ENCODE measurements around the gene ZSWIM5. TPM values are rescaled to one million over a fixed set of nuclear protein-coding genes. Genes with fewer than 3 reads are reported as not detected.
"Not testable (repeated sequence)": the region's sequence is repeated elsewhere in the genome, so short reads cannot be mapped to it uniquely, and the experiment has no call there.

ZSWIM5 gene
- total and polyA plus RNA-seq, 7 experiments from 2014 or later: 0.17 to 3.6 (median 2.0) TPM

DNA sequence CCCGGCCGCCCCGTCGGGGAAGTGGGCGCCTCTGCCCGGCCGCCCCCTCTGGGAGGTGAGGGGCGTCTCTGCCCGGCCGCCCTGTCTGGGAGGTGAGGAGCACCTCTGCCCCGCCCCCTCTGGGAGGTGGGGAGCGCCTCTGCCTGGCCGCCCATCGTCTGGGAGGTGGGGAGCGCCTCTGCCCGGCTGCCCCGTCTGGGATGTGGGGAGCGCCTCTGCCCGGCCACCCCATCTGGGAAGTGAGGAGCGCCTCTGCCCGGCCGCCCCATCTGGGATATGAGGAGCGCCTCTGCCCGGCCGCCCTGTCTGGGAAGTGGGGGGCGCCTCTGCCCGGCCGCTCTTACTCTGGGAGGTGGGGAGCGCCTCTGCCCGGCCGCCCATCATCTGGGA, 100.3 kb downstream of the ZSWIM5 start:
- H3K9me3 ChIP-seq (ENCODE audit: control insufficient read depth in 2 of 3, low read length in 3 of 3); CTCF ChIA-PET; POLR2A ChIA-PET; H3K36me3 ChIP-seq (ENCODE audit: control insufficient read depth in 2 of 3, insufficient read depth in 3 of 3, low read length in 3 of 3); H3K27ac ChIP-seq (ENCODE audit: low read depth, low read length); H3K27me3 ChIP-seq (ENCODE audit: control insufficient read depth in 2 of 2, insufficient read depth in 2 of 2, low read length in 2 of 2); H3K9me3 Mint-ChIP-seq; intact Hi-C loops (cut with micrococcal nuclease); H3K4me1 Mint-ChIP-seq; DNase-seq; H3K27ac Mint-ChIP-seq; H3K27me3 Mint-ChIP-seq; ATAC-seq; H3K4me3 Mint-ChIP-seq; H3K4me3 ChIP-seq (ENCODE audit: low read length); H3K4me1 ChIP-seq (ENCODE audit: control insufficient read depth in 2 of 2, insufficient read depth in 2 of 2, low read length in 2 of 2): not testable (repeated sequence)
- H3K36me3 Mint-ChIP-seq: peaks cover 0 to 12% (median 1%) of the 10 kb centered on the region in 5 donors

DNA sequence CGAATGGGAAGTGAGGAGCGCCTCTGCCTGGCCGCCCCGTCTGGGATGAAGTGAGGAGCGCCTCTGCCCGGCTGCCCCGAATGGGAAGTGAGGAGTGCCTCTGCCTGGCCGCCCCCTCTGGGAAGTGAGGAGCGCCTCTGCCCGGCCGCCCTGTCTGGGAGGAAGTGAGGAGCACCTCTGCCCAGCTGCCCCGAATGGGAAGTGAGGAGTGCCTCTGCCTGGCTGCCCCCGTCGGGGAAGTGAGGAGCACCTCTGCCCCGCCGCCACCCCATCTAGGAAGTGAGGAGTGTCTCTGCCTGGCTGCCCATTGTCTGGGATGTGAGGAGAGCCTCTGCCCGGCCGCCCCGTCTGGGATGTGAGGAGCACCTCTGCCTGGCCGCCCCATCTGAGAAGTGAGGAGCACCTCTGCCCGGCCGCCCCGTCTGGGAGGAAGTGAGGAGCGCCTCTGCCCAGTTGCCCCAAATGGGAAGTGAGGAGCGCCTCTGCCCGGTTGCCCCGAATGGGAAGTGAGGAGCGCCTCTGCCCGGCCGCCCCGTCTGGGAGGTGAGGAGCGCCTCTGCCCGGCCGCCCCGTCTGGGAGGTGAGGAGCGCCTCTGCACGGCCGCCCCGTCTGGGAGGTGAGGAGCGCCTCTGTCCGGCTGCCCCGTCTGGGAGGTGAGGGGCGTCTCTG, 100.8 kb downstream of the ZSWIM5 start:
- POLR2A ChIA-PET, CTCF ChIA-PET, H3K27ac Mint-ChIP-seq: not testable (repeated sequence)

DNA sequence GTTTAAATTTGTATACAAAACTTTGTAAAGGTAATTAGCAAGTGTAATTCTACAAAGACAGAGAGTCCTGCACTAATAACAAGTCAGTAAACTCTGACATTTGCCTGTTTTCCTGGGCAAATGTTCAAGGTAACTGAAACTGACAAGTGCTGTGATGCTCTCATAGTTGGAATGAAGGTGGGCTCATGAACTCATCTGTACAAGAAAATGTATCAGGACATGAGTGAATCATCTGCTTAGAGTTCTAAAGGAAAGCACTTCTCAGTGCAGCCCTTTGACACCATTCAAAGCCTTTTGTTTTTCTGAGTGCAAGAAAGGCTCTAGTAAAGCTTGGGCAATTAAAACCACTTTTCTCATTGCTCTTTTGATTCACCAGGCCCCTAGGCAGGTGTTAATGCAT, 102.9 kb downstream of the ZSWIM5 start:
- no peaks in the 10 kb centered on the region for H3K27me3 ChIP-seq (ENCODE audit: control insufficient read depth in 2 of 2, insufficient read depth in 2 of 2, low read length in 2 of 2)
- POLR2A ChIA-PET: interaction anchor here (0.6 kb wide), 1 partner anchor 238 kb away, joined by 3 read pairs; no protein-coding TSS in a partner anchor
- ATAC-seq (no peak), DNase-seq (no peak)
- Mint-ChIP-seq H3K27ac (no peak overlapping the region), H3K4me1 (peaks cover 0 to 10% (median 2%) of the 10 kb centered on the region in 7 donors), H3K9me3 (peaks cover 0 to 5% (median 0%) of the 10 kb centered on the region in 11 donors), H3K4me3 (no peak overlapping the region), H3K27me3 (peaks cover 0 to 10% (median 0%) of the 10 kb centered on the region in 5 donors), H3K36me3 (peaks cover 0 to 4% (median 0%) of the 10 kb centered on the region in 5 donors)
- H3K4me1 ChIP-seq (ENCODE audit: control insufficient read depth in 2 of 2, insufficient read depth in 2 of 2, low read length in 2 of 2): no peaks in the 10 kb centered on the region
- no peak overlapping the region for H3K4me3 ChIP-seq (ENCODE audit: low read length)
- H3K36me3 ChIP-seq (ENCODE audit: control insufficient read depth in 2 of 3, insufficient read depth in 3 of 3, low read length in 3 of 3): no peaks in the 10 kb centered on the region
- H3K27ac ChIP-seq (ENCODE audit: low read depth, low read length): no peak overlapping the region
- CTCF ChIA-PET: no interaction called here
- intact Hi-C loops (cut with micrococcal nuclease): no loop called here
- H3K9me3 ChIP-seq (ENCODE audit: control insufficient read depth in 2 of 3, low read length in 3 of 3): no peaks in the 10 kb centered on the region

More for the DNA sequence above, 100.8 kb downstream of the ZSWIM5 start:
- H3K27ac ChIP-seq (ENCODE audit: low read depth, low read length); H3K9me3 ChIP-seq (ENCODE audit: control insufficient read depth in 2 of 3, low read length in 3 of 3); intact Hi-C loops (cut with micrococcal nuclease); H3K27me3 Mint-ChIP-seq; DNase-seq; ATAC-seq; H3K4me3 ChIP-seq (ENCODE audit: low read length); H3K36me3 ChIP-seq (ENCODE audit: control insufficient read depth in 2 of 3, insufficient read depth in 3 of 3, low read length in 3 of 3); H3K36me3 Mint-ChIP-seq; H3K27me3 ChIP-seq (ENCODE audit: control insufficient read depth in 2 of 2, insufficient read depth in 2 of 2, low read length in 2 of 2); H3K4me1 ChIP-seq (ENCODE audit: control insufficient read depth in 2 of 2, insufficient read depth in 2 of 2, low read length in 2 of 2); H3K9me3 Mint-ChIP-seq; H3K4me3 Mint-ChIP-seq; H3K4me1 Mint-ChIP-seq: not testable (repeated sequence)

DNA sequence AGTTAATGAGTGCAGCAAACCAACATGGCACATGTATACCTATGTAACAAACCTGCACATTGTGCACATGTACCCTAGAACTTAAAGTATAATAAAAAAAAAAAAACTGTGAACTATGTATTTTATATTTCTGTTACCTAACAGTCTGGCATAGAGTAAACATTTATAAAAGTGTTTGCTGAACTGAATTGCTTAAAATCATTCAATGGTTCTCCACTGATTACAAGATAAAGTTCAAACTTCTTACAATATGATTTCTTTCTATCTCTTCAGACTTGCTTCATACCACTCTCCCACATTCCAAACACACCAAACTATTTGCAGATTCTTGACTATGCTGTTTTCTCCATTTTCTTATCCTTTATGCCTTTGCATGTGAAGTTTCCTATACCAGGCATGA, 104.5 kb downstream of the ZSWIM5 start:
- DNase-seq (no peak), ATAC-seq (no peak)
- no peak overlapping the region for H3K27ac Mint-ChIP-seq
- peaks cover 0 to 10% (median 2%) of the 10 kb centered on the region in 7 donors for H3K4me1 Mint-ChIP-seq
- POLR2A ChIA-PET: no interaction called here
- H3K4me1 ChIP-seq (ENCODE audit: control insufficient read depth in 2 of 2, insufficient read depth in 2 of 2, low read length in 2 of 2): no peaks in the 10 kb centered on the region
- H3K27me3 Mint-ChIP-seq: peaks cover 0 to 10% (median 0%) of the 10 kb centered on the region in 5 donors
- H3K9me3 Mint-ChIP-seq: peaks cover 0 to 3% (median 0%) of the 10 kb centered on the region in 11 donors
- intact Hi-C loops (cut with micrococcal nuclease): no loop called here
- no peak overlapping the region for H3K4me3 ChIP-seq (ENCODE audit: low read length)
- H3K27me3 ChIP-seq (ENCODE audit: control insufficient read depth in 2 of 2, insufficient read depth in 2 of 2, low read length in 2 of 2): no peaks in the 10 kb centered on the region
- no peaks in the 10 kb centered on the region for H3K36me3 ChIP-seq (ENCODE audit: control insufficient read depth in 2 of 3, insufficient read depth in 3 of 3, low read length in 3 of 3)
- CTCF ChIA-PET: no interaction called here
- no peak overlapping the region for H3K27ac ChIP-seq (ENCODE audit: low read depth, low read length)
- no peak overlapping the region for H3K4me3 Mint-ChIP-seq
- no peaks in the 10 kb centered on the region for H3K9me3 ChIP-seq (ENCODE audit: control insufficient read depth in 2 of 3, low read length in 3 of 3)
- H3K36me3 Mint-ChIP-seq: no peaks in the 10 kb centered on the region

DNA sequence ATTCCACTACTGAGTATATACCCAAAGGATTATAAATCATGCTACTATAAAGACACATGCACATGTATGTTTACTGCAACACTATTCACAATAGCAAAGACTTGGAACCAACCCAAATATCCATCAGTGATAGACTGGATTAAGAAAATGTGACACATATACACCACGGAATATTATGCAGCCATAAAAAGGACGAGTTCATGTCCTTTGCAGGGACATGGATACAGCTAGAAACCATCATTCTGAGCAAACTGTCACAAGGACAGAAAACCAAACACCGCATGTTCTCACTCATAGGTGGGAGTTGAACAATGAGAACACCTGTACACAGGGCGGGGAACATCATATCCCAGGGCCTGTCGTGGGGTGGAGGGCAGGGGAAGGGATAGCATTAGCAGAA, 104.9 kb downstream of the ZSWIM5 start:
- intact Hi-C loops (cut with micrococcal nuclease); DNase-seq; H3K4me3 Mint-ChIP-seq; CTCF ChIA-PET; H3K27me3 ChIP-seq (ENCODE audit: control insufficient read depth in 2 of 2, insufficient read depth in 2 of 2, low read length in 2 of 2); H3K9me3 Mint-ChIP-seq; H3K27me3 Mint-ChIP-seq; ATAC-seq; H3K9me3 ChIP-seq (ENCODE audit: control insufficient read depth in 2 of 3, low read length in 3 of 3); H3K36me3 ChIP-seq (ENCODE audit: control insufficient read depth in 2 of 3, insufficient read depth in 3 of 3, low read length in 3 of 3); H3K36me3 Mint-ChIP-seq; H3K4me3 ChIP-seq (ENCODE audit: low read length); H3K4me1 ChIP-seq (ENCODE audit: control insufficient read depth in 2 of 2, insufficient read depth in 2 of 2, low read length in 2 of 2); POLR2A ChIA-PET; H3K4me1 Mint-ChIP-seq; H3K27ac ChIP-seq (ENCODE audit: low read depth, low read length): not testable (repeated sequence)
- H3K27ac Mint-ChIP-seq: peak overlapping the region in 1 of 9 donors; percentile 28

DNA sequence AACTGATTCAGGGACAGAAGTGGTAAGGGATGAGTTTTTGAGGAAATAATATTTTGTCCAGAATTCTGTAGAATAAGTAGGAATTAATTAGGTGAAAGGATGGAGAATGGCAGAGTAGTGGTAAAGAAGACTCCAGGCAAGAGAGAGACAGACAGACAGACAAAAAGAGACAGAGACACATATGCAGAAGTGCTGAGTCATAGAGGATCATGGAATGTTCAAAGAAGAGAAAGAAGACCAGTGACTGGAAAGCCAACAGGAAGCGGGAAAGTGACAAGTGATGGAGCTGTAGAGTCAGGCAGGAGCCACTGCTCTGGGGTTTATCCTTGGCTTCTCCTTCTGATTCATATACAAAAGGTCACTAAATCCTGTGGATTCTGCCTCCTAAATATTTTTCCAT, 108.5 kb downstream of the ZSWIM5 start:
- ChIA-PET POLR2A (no interaction called here), CTCF (no interaction called here)
- Histone ChIP-seq H3K27ac (ENCODE audit: low read depth, low read length) (no peak overlapping the region), H3K36me3 (ENCODE audit: control insufficient read depth in 2 of 3, insufficient read depth in 3 of 3, low read length in 3 of 3) (no peaks in the 10 kb centered on the region), H3K4me3 (ENCODE audit: low read length) (no peak overlapping the region), H3K4me1 (ENCODE audit: control insufficient read depth in 2 of 2, insufficient read depth in 2 of 2, low read length in 2 of 2) (no peaks in the 10 kb centered on the region), H3K27me3 (ENCODE audit: control insufficient read depth in 2 of 2, insufficient read depth in 2 of 2, low read length in 2 of 2) (no peaks in the 10 kb centered on the region), H3K9me3 (ENCODE audit: control insufficient read depth in 2 of 3, low read length in 3 of 3) (no peaks in the 10 kb centered on the region)
- DNase-seq (no peak), ATAC-seq (no peak)
- intact Hi-C loops (cut with micrococcal nuclease): no loop called here
- no peak overlapping the region for H3K27ac Mint-ChIP-seq
- H3K4me1 Mint-ChIP-seq: peaks cover 0 to 6% (median 0%) of the 10 kb centered on the region in 7 donors
- no peak overlapping the region for H3K4me3 Mint-ChIP-seq
- peaks cover 0 to 3% (median 0%) of the 10 kb centered on the region in 11 donors for H3K9me3 Mint-ChIP-seq
- no peaks in the 10 kb centered on the region for H3K36me3 Mint-ChIP-seq
- peaks cover 0 to 10% (median 0%) of the 10 kb centered on the region in 5 donors for H3K27me3 Mint-ChIP-seq

DNA sequence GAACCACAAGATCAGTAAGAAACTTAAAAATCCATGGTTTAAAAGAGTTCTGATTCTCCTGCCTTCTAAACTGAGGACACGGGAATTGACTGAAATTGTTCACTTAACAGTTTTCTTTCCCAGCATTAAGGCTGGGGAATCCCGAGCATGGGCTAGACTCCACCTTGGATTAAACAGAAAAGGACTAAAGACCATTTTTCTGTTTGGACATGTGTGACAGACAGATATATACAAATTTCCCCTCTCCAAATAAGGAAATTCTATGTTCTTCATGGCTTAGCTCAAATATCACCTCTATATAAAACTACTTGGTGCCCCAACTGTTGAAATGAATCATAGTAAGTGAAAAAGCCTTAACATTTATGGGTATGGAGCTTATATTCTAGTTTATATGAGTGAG, 109.3 kb downstream of the ZSWIM5 start:
- intact Hi-C loops (cut with micrococcal nuclease): no loop called here
- Mint-ChIP-seq H3K36me3 (no peaks in the 10 kb centered on the region), H3K4me3 (no peak overlapping the region), H3K27ac (no peak overlapping the region), H3K9me3 (peaks cover 0 to 3% (median 0%) of the 10 kb centered on the region in 11 donors), H3K27me3 (peaks cover 0 to 10% (median 0%) of the 10 kb centered on the region in 5 donors), H3K4me1 (peaks cover 0 to 6% (median 0%) of the 10 kb centered on the region in 7 donors)
- CTCF ChIA-PET: no interaction called here
- Histone ChIP-seq H3K4me1 (ENCODE audit: control insufficient read depth in 2 of 2, insufficient read depth in 2 of 2, low read length in 2 of 2) (no peaks in the 10 kb centered on the region), H3K9me3 (ENCODE audit: control insufficient read depth in 2 of 3, low read length in 3 of 3) (no peaks in the 10 kb centered on the region), H3K27ac (ENCODE audit: low read depth, low read length) (no peak overlapping the region), H3K36me3 (ENCODE audit: control insufficient read depth in 2 of 3, insufficient read depth in 3 of 3, low read length in 3 of 3) (no peaks in the 10 kb centered on the region), H3K4me3 (ENCODE audit: low read length) (no peak overlapping the region), H3K27me3 (ENCODE audit: control insufficient read depth in 2 of 2, insufficient read depth in 2 of 2, low read length in 2 of 2) (no peaks in the 10 kb centered on the region)
- no peak for ATAC-seq
- POLR2A ChIA-PET: no interaction called here
- DNase-seq: no peak
